ENCODE results near the gene TNS2. TPM values are rescaled to one million over a fixed set of nuclear protein-coding genes. Genes with fewer than 3 reads are reported as not detected.

TNS2 gene
- total RNA-seq, 1 donor from 2014 or later: 2.5 TPM

DNA sequence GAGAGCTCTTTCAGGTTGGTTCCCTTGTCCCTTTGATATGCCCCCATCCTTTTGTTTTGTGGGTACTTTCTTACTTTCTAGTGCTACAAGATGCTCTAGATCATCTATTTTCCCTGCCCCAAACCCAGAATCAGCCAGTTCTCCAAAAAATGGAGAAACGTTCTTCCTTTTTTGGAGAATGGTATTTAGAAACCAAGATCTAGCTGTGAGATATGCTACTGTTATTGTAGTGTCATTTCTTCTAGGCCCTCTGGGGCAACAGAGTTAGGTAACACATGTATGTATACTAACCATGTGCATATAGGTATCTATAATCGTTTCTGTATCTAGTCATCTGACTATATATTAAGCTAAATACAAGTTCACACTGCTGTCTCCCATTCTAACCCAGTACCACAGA is 40.7 kb downstream of the TNS2 start:
- intact Hi-C loops (cut with micrococcal nuclease): no loop called here

DNA sequence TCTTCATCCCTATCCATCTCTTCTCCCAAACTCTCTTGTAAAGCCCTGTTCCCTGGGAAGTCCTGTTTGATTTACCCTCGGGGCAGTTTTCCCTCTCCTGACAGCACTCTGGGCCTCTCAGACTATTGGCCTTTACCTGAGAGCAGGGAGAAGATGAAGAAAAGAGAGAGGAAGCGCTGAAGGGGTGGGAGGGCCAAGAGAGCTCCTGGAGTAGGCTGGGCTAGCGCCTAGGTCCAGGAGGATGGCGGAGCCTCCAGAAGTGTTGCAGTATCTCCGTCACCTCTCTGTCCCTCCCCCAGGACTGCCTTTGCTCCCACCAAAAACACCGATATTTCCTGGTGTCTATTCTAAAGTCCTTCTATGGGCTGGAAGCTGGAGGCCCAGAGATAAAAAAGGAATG is 41.9 kb downstream of the TNS2 start:
- intact Hi-C loops (cut with micrococcal nuclease): no loop called here

DNA sequence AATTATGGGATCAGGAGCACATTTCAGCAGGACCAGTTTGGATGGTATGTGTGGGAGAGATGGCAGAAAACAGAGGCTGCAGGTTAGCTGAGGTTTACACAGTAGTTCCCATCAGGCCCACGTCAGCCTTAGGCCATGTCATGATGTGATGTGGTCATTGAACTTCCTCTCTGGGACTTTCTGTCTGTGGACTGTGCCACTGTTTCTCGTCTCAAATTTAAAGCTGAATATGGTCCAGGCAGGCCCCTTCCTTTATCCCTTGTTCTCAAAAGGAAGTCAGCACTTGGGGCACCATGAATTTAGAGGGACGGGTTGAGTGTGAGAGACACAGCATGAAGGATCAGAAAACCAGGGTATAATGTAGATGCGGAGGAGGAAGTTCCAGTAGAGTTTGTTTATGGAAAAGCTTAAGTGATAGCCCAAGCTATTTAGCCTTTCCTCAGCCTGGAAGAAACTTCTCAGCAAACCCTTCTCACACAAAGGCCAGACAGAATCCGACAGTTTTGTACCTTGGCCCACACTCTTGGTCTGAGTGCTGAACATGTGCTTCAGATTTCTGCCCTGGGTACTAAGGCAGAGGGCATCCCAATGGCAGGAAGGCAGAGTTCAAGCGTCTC is 44.0 kb downstream of the TNS2 start:
- intact Hi-C loops (cut with micrococcal nuclease): no loop called here

DNA sequence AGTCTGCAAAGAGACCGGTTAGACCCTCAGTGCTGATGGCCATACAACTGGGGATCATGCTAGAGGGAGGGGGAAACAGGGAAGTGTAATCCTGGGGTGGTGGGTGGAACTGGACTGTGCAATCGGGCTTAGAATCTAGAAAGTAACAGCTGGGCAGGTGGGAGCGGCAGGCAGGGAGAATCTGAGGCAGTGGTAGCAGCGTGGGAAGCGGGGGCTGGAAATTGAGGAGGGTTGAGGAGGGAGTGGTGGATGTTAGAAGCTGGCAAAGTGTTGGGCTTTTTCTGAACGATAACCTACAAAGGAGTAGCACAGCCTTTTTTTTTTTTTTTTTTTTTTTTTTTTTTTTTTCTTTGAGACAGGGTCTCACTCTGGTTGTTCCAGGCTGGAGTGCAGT is 44.5 kb downstream of the TNS2 start:
- intact Hi-C loops (cut with micrococcal nuclease): no loop called here

DNA sequence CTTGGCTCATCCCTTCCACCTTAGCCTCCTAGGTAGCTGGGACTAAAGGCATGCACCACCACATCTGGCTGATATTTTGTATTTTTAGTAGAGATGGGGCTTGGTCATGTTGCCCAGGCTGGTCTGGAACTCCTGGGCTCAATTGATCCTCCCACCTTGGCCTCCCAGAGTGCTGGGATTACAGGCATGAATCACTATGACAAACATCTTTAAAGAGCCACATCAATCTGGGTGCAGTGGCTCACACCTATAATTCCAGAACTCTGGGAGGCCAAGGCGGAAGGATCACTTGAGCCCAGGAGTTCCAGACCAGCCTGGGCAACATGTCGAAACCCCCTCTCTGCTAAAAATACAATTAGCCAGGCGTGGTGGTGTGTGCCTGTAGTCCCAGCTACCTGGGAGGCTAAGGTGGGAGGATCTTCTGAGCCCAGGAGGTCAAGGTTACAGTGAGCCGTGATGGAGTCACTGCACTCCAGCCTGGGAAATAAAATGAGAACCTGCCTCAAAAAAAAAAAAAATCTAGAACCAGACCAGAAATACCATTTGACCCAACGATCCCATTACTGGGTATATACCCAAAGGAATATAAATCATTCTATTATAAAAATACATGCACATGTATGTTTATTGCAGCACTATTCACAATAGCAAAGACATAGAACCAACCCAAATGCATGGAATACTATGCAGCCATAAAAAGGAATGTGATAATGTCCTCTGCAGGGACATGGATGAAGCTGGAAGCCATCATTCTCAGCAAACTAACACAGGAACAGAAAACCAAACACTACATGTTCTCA is 45.1 kb downstream of the TNS2 start:
- intact Hi-C loops (cut with micrococcal nuclease): loop anchor here (5.0 kb wide), 1 partner anchor 208 kb away; no protein-coding TSS in a partner anchor

DNA sequence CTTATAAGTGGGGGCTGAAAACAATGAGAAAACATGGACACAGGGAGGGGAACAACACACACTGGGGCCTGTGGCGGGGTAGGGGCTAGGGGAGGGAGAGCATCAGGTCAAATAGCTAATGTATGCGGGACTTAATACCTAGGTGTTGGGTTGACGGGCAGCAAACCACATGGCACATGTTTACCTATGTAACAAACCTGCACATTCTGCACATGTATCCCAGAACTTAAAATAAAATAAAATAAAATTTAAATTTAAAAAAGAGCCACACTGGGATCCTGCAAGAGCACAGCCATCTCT is 45.7 kb downstream of the TNS2 start:
- intact Hi-C loops (cut with micrococcal nuclease): loop anchor here (5.0 kb wide), 1 partner anchor 208 kb away; no protein-coding TSS in a partner anchor

DNA sequence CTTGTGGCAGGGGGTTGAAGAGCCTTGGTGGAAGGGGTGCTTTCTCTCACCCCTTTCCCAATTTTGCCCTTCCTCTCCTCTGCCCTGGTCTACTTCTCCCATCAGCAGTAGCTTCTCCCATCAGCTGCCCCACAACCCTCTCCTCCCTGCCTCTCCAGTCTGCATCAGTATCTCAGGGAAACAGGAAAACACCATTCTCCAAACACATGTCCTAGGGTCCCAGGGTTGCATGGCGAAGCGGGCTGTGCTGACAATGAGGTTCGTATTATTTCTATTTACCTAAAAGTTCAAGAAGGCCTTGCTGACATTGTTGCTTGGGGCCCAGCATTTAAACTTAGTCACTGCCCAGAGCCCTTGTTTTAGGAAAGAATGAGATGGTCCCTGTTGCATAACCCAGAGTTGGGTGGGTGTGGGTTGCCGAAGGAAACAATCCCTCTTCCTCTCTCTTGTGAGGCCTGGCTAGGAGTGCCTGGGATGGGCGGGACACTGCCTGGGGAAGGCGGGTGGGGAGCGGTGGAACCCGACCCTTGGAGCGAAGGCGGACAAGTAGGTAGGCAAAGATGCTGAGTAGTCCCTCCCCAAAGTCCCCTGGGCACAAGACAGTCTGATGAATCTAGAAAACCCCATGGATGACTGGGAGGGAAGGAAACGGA is 46.4 kb downstream of the TNS2 start:
- intact Hi-C loops (cut with micrococcal nuclease): loop anchor here (5.0 kb wide), 1 partner anchor 209 kb away; no protein-coding TSS in a partner anchor

DNA sequence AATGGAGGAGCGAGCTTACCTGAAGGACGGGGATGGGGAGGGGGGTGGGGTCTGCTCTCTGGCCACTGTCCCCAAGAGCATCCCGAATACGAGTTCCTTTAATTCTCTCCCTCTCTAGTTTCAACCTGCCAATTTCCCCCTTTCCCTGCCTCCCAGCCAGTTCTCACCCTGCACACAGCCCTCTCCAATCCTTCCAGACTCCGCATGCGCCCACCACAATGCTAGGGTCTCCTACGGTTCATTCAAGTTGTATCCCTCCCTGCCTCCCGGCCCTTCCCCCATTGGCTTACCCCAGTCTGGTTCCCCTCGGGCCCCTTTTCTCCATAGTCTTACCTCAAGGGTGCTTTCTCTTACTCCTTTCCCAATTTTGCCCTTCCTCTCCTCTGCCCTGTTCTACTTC is 46.9 kb downstream of the TNS2 start:
- intact Hi-C loops (cut with micrococcal nuclease): loop anchor here (5.0 kb wide), 1 partner anchor 209 kb away; no protein-coding TSS in a partner anchor

DNA sequence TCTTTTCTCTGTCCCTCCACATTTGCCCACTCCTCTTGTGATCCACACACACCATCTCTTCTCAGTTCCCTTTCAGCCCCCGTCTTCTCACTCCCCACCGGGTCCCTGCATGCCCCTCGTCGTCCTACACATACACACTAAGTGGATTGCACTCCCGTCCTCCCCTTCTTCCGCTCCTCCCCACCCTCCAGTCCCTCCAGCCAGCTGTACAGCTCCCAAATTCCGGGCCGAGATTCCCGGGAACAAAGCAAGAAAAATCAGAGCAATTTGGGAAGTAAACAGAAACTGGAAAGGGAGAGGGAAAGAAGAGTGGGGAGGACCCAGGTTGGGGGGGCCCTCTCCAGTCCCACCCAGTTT is 47.3 kb downstream of the TNS2 start:
- intact Hi-C loops (cut with micrococcal nuclease): loop anchor here (5.0 kb wide), 1 partner anchor 210 kb away; no protein-coding TSS in a partner anchor

DNA sequence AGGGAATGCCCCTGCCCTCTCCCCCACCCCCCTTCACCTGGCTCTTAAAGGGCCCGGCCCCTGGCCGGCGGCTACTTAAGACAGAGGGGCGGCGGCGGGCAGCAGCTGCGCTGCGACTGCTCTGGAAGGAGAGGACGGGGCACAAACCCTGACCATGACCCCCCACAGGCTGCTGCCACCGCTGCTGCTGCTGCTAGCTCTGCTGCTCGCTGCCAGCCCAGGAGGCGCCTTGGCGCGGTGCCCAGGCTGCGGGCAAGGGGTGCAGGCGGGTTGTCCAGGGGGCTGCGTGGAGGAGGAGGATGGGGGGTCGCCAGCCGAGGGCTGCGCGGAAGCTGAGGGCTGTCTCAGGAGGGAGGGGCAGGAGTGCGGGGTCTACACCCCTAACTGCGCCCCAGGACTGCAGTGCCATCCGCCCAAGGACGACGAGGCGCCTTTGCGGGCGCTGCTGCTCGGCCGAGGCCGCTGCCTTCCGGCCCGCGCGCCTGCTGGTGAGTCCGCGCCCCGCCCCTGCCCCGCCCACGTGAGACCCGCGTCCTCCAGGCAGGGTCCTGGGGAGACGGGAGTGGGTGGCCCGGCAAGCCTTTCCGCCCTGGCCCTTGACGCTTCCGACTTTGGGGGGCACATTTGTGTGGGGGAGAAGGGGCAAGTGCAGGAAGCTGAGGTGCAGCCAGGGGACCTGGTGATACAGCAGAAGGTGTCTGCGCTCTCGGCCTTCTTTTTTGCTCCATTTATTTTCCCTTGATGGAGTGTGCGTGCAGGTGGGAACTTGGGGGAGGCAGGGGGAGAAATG is 47.9 kb downstream of the TNS2 start, which contains the start of gene IGFBP6:
IGFBP6 (plus strand) TSS at position 104 of the 790 bp plus-strand sequence; CDS start at position 155, 51 bp downstream.
- intact Hi-C loops (cut with micrococcal nuclease): loop anchor here (5.0 kb wide), 1 partner anchor 210 kb away; no protein-coding TSS in a partner anchor

DNA sequence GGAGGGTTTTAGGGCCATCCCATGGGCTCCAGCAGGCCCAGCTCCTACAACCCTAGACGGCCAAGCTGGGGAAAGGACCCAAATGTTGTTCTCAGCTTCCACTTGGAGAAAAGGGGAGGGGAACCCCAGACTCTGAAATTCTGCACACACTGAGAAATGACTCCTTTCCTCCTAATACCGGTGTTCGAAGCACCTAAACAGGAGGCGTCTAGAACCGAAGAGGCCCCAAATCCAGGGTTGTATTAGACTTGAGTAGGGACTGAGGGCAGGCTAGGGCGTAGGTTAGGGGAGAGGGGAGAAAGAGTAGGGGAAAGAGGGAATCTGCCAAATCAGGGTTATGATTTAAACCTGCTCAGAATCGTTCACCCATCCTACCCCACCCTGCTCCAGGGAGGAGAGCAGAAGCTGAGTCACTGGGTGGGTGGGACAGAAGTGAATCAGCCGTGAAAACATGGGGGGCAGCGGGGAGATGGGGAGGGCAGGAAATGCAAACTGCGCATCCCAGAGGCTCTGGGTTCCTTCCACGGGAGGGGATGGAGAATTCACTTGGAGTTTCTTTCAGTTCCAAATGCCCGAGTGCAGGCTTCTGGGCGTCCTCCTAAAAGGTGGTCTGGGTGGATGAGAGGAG is 48.6 kb downstream of the TNS2 start:
- intact Hi-C loops (cut with micrococcal nuclease): loop anchor here (5.0 kb wide), 1 partner anchor 211 kb away; no protein-coding TSS in a partner anchor

DNA sequence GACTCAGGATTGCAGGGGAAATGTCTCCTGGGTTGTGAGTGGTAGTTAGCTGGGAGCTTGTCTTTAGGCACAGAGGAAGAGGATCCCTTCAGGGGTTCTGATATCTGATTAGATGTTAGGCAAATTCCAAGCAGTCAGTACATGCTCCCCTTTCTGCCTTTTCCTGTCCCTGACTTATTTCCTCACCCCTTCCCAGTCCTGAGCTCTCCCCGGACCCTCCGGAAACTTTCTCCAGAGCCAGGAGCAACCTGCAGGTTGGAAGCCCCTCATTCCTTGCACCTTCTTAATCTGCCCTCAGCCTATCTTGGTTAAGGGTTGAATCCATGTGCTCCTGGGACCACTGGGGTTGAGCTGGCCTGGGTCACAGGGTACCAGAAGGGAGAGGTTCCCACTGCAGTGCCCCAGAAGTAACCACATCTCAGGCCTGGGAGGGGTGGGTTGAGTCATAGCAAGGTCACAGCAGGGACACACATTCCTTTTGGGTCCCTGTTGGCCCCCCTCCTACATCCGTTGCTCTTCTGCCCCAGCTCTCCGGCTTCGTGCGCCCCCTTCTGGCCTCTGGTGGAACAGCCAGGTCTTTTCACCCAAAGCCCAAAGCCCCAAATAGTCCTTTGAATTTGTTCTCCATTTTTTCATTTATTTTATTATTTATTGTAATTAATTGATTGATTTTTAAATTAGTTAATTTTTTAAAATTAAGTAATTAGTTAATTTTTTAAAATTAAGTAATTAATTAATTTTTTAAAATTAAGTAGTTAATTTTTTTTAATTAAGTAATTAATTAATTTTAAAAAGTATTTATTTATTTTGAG is 49.4 kb downstream of the TNS2 start:
- intact Hi-C loops (cut with micrococcal nuclease): loop anchor here (1.0 to 5.0 kb wide), 5 partner anchors 20 to 212 kb away; partner anchors contain the start of gene SPRYD3

DNA sequence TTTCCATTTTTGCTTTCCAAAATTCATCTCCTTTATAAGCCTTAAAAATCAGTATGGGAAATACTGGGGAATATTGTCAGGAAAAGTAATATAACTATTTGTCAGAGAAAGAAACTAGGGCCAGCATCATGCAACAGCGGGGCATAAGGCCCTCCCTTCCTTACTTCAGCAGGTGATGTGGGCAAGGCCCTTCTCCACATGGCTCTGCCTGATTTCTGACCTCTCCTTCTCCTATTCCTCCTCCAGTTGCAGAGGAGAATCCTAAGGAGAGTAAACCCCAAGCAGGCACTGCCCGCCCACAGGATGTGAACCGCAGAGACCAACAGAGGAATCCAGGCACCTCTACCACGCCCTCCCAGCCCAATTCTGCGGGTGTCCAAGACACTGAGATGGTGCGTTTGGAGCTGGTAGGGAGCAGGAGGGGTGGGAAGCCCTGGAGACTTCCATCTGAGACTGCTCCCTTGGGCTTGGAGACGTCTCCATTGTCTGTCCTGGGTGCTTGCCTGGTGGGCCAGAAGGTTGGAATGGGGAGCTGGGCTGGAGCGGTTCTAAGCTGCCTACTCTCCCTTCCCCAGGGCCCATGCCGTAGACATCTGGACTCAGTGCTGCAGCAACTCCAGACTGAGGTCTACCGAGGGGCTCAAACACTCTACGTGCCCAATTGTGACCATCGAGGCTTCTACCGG is 50.7 kb downstream of the TNS2 start:
- intact Hi-C loops (cut with micrococcal nuclease): no loop called here

DNA sequence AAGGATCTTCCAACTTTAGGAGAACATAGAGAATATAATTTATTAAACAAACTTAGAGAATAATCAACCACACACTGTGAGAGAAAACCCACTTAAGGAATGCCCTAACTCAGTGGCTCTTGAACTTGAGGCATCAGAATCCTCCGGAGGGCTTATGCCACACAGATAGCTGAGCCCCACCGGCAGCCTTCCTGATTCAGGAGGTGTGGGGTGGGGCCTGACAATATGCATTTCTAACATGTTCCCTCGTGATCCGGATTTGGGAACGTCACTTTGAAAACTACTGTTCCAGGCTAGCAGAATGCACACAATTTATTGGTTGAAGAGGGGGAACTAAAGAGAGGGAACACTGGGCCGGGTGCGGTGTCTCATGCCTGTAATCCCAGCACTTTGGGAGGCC is 51.4 kb downstream of the TNS2 start:
- intact Hi-C loops (cut with micrococcal nuclease): no loop called here

DNA sequence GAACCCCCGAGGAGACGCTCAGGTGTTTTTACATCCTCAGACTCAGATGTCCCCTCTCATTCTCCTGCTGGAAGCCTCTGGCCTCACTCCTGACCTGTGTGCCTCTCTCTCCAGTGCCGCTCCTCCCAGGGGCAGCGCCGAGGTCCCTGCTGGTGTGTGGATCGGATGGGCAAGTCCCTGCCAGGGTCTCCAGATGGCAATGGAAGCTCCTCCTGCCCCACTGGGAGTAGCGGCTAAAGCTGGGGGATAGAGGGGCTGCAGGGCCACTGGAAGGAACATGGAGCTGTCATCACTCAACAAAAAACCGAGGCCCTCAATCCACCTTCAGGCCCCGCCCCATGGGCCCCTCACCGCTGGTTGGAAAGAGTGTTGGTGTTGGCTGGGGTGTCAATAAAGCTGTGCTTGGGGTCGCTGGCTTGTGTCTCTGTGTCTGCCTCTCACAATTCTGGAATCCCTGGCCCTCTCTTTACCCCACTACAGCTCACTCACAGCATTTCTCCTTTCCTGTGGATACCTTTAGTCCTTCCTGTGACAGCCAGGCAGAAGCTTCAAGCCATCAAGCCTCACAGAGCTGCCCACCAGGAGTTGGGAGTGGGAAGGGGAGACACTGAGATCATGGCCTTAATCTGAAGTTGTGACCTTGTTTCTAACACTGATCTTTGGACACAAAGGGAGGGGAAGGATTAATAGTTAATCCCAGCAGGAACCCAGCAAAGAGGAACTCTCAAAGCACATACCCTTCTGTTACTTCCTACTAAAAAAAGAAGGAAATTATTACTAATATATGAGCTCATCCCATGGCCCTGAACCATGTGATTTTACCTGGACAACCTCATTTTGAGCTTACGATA is 52.3 kb downstream of the TNS2 start:
- intact Hi-C loops (cut with micrococcal nuclease): no loop called here

DNA sequence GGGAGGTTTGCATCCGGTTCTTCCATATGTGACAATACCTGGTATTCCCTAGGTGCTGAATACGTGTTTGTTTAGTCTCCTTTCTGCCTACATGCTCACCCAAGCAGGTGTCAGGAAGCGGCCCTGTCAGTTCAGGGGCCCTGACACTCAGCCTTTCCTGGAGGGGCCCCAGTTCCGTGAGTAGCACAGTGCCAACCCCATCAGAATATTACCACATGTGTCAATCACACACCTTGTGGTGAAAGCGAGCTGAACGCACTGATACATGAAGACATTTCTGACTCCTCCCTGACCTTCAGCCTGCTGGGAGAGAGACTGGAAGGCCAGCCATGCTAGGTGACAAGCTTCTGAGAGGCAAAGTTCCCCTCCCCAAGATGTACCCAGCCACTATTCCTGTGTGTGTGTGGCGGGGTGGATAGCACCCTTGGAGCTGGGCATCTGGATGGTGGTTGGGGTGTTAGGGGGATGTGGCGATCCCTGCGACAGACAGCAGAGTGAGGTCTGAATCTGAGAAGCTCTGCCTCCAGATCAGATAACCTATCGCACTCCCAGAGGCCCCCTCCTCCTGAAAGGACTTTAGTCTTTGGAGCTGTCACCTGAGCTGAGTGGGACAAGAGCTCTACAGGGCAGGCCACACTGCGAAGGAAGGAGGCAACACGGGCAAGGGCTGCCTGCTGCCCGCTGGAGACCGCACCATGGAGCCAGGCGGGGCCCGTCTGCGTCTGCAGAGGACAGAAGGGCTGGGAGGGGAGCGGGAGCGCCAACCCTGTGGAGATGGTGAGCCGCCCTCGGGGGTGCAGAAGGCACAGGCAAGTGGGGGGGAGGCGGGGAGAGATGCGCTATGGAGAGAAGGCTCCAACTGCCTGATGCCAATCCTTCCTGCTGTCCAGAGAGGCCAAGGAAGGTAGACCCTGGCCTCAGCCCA is 53.3 kb downstream of the TNS2 start, which contains the start of gene SOAT2:
SOAT2 (plus strand) TSS at position 604 of the 925 bp plus-strand sequence; CDS start at position 696, 92 bp downstream.
- intact Hi-C loops (cut with micrococcal nuclease): no loop called here

DNA sequence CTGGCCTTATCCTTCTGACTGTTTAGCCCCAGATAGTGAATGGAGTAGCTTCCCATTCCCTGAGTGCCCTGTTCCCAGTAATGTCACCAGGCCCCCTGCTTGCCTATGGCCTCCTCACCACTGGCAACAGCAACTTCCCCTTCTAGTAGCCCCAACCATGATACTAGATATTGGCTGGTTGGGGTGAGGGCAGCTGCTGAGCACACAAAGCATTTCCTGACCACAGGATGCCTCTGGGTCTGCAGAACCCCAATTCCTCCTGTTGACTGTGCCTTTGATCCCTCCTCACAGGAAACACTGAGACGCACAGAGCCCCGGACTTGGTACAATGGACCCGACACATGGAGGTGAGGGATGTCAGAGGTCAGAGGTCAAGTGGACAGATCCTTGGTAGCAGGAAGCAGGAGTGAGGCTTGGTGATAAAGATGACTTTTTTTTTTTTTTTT is 54.0 kb downstream of the TNS2 start:
- intact Hi-C loops (cut with micrococcal nuclease): no loop called here

Data from T-helper 1 cell treated with Interleukin-12 subunit alpha and Interleukin-12 subunit beta and Interleukin-4 antibody, amounts not matched to agents 30 ng/mL and 1 ng/mL, for 36 hours (primary cell).